ENCODE measurements around the gene IFNL4.
"Not testable (repeated sequence)": the region's sequence is repeated elsewhere in the genome, so short reads cannot be mapped to it uniquely, and the experiment has no call there.

GRCh38 chr19:39219108-39219507 lies 29.5 kb downstream of the IFNL4 start:
- TF ChIP-seq CTCF, POLR2AphosphoS5, EP300 (IDR thresholded peaks at IDR 0.05): not testable (repeated sequence)
